HEK293T (cell line): ENCODE data around the gene DNAH9.

ENCODE experiments used
- CTCF ChIA-PET: fragments of 350-600 bp; formaldehyde crosslinking; extraction: SDS; loops from one replicate; lab custom pipeline; 2021; ENCODE audit warnings: antibody characterized with exemption, inconsistent platforms; lab: Yijun Ruan, JAX
- POLR2A ChIA-PET: fragments of 350-600 bp; formaldehyde crosslinking; extraction: SDS; loops from one replicate; lab custom pipeline; 2020; ENCODE audit warnings: antibody characterized with exemption, inconsistent platforms; lab: Yijun Ruan, JAX
- DNase-seq: peaks from one replicate; pipeline ENCODE4 v3.0.0; 2012; ENCODE audit warnings: mixed read lengths; ENCODE audit errors: extremely low spot score
- ARNT ChIP-seq: fragments of 450-650 bp; IDR thresholded peaks from 2 replicates; pipeline ENCODE4 v1.6.1; 2017; ENCODE audit warnings: mild to moderate bottlenecking
- BHLHE40 ChIP-seq: fragments of 450-650 bp; IDR thresholded peaks from 2 replicates; pipeline ENCODE4 v1.6.1; 2016; ENCODE audit warnings: mild to moderate bottlenecking, moderate library complexity, borderline replicate concordance
- CTBP1 ChIP-seq: fragments of 450-650 bp; IDR thresholded peaks from 2 replicates; pipeline ENCODE4 v1.6.1; 2016; ENCODE audit warnings: borderline replicate concordance
- ELF4 ChIP-seq: fragments of 450-650 bp; IDR thresholded peaks from 2 replicates; pipeline ENCODE4 v1.6.1; 2017; ENCODE audit warnings: antibody characterized with exemption
- FOXA1 ChIP-seq: fragments of 450-650 bp; IDR thresholded peaks from 2 replicates; pipeline ENCODE4 v1.6.1; 2016; ENCODE audit warnings: mild to moderate bottlenecking
- FOXK2 ChIP-seq: fragments of 450-650 bp; IDR thresholded peaks from 2 replicates; pipeline ENCODE4 v1.6.1; 2016; ENCODE audit warnings: mild to moderate bottlenecking
- FOXM1 ChIP-seq: fragments of 450-650 bp; IDR thresholded peaks from 2 replicates; pipeline ENCODE4 v1.6.1; 2017; ENCODE audit warnings: mild to moderate bottlenecking, borderline replicate concordance
- HDGF ChIP-seq: fragments of 450-650 bp; IDR thresholded peaks from 2 replicates; pipeline ENCODE4 v1.6.1; 2017; ENCODE audit warnings: antibody characterized with exemption, borderline replicate concordance
- L3MBTL2 ChIP-seq: fragments of 450-650 bp; conservative IDR thresholded peaks from 2 replicates; pipeline ENCODE4 v1.6.1; 2016; ENCODE audit warnings: mild to moderate bottlenecking
- LEF1 ChIP-seq: fragments of 450-650 bp; IDR thresholded peaks from 2 replicates; pipeline ENCODE4 v1.6.1; 2017; ENCODE audit warnings: mild to moderate bottlenecking, borderline replicate concordance
- NFRKB ChIP-seq: fragments of 450-650 bp; IDR thresholded peaks from 2 replicates; pipeline ENCODE4 v1.6.1; 2016; ENCODE audit warnings: mild to moderate bottlenecking, moderate library complexity
- PKNOX1 ChIP-seq: fragments of 450-650 bp; IDR thresholded peaks from 2 replicates; pipeline ENCODE4 v1.6.1; 2016
- SP1 ChIP-seq: fragments of 450-650 bp; IDR thresholded peaks from 2 replicates; pipeline ENCODE4 v1.6.1; 2017
- SUZ12 ChIP-seq: fragments of 450-650 bp; IDR thresholded peaks from 2 replicates; pipeline ENCODE4 v1.6.1; 2016; ENCODE audit warnings: mild to moderate bottlenecking
- TARDBP ChIP-seq: fragments of 450-650 bp; IDR thresholded peaks from 2 replicates; pipeline ENCODE4 v1.6.1; 2016
- ZNF384 ChIP-seq: fragments of 450-650 bp; IDR thresholded peaks from 2 replicates; pipeline ENCODE4 v1.6.1; 2016

Gene DNAH9

GRCh38 chr17:11997147-11997971 is 399.1 kb downstream of the DNAH9 start, which contains the start of gene ZNF18:
Gene ZNF18 (minus strand): TSS chr17:11997475. CDS start chr17:11992829, 4,646 bp downstream.
- POLR2A ChIA-PET: interaction anchor here (0.6 to 4.1 kb wide), 28 partner anchors 9 to 1159 kb away, joined by 3 to 88 read pairs (median 5); partner anchors contain the start of genes ELAC2, MAP2K4 and PIRT
- DNase-seq: peak; percentile 97
- TF ChIP-seq SP1 (no peak), ZNF384 (no peak), L3MBTL2 (peak; percentile 76), PKNOX1 (peak; percentile 66), ELF4 (peak; percentile 79), ARNT (no peak), FOXA1 (no peak), HDGF (no peak), FOXM1 (no peak), TARDBP (no peak), NFRKB (no peak; the same call in 1 of the 2 replicates), LEF1 (no peak), BHLHE40 (no peak), CTBP1 (no peak), SUZ12 (no peak), FOXK2 (no peak)

GRCh38 chr17:11997972-11998233 is 399.6 kb downstream of the DNAH9 start:
- POLR2A ChIA-PET: interaction anchor here (0.6 to 4.1 kb wide), 13 partner anchors 10 to 86 kb away, joined by 3 to 88 read pairs (median 8); partner anchors contain the start of gene MAP2K4
- CTCF ChIA-PET: interaction anchor here (2.2 kb wide), 1 partner anchor 12 kb away, joined by 7 read pairs; no protein-coding TSS in a partner anchor
- no peak for DNase-seq
- TF ChIP-seq NFRKB: no peak
- no peak for TF ChIP-seq HDGF
- no peak for TF ChIP-seq ELF4
- no peak for TF ChIP-seq LEF1
- no peak for TF ChIP-seq PKNOX1
- TF ChIP-seq BHLHE40: no peak
- no peak for TF ChIP-seq L3MBTL2
- TF ChIP-seq SP1: no peak
- no peak for TF ChIP-seq FOXM1
- no peak for TF ChIP-seq FOXK2
- TF ChIP-seq TARDBP: no peak
- no peak for TF ChIP-seq SUZ12
- TF ChIP-seq ARNT: no peak
- TF ChIP-seq FOXA1: no peak
- TF ChIP-seq CTBP1: no peak
- TF ChIP-seq ZNF384: no peak

More at GRCh38 chr17:11997147-11997971, 399.1 kb downstream of the DNAH9 start, which contains the start of gene ZNF18:
- CTCF ChIA-PET: interaction anchor here (0.6 to 2.2 kb wide), 3 partner anchors 11 to 111 kb away, joined by 3 to 7 read pairs (median 3); no protein-coding TSS in a partner anchor

GRCh38 chr17:11999696-12000095 is 401.4 kb downstream of the DNAH9 start:
- POLR2A ChIA-PET: interaction anchor here (3.8 to 4.1 kb wide), 2 partner anchors 9 to 23 kb away, joined by 54 to 88 read pairs; partner anchors contain the start of gene MAP2K4
- no peak for DNase-seq
- CTCF ChIA-PET: no interaction called here
- TF ChIP-seq SUZ12: no peak
- TF ChIP-seq FOXA1: no peak
- no peak for TF ChIP-seq CTBP1
- TF ChIP-seq PKNOX1: no peak
- TF ChIP-seq ARNT: no peak
- no peak for TF ChIP-seq L3MBTL2
- no peak for TF ChIP-seq NFRKB
- TF ChIP-seq FOXK2: no peak
- TF ChIP-seq FOXM1: no peak
- no peak for TF ChIP-seq BHLHE40
- no peak for TF ChIP-seq TARDBP

- ChIA-PET CTCF (no interaction called here), POLR2A (interaction anchor here (1.3 to 5.5 kb wide), 2 partner anchors 9 to 13 kb away, joined by 5 to 54 read pairs; partner anchors contain the start of genes MAP2K4 and ZNF18)
- TF ChIP-seq L3MBTL2 (no peak), BHLHE40 (no peak), LEF1 (no peak), CTBP1 (no peak), FOXM1 (no peak), SUZ12 (no peak)
- no peak for DNase-seq
Observed at GRCh38 chr17:12007466-12007865, 409.2 kb downstream of the DNAH9 start.
